SK-N-SH (cell line): ENCODE results near the gene ELK1. TPM values are rescaled to one million over a fixed set of nuclear protein-coding genes. Genes with fewer than 3 reads are reported as not detected.

Experiments
- CTCF ChIA-PET: fragments of 300-600, 350-600 bp; formaldehyde crosslinking; extraction: SDS; loops from one replicate; lab custom pipeline; 2021; lab: Yijun Ruan, JAX
- POLR2A ChIA-PET: fragments of 350-600 bp; sonication (Branson Sonifier 250); formaldehyde crosslinking; extraction: SDS; loops from one replicate; lab custom pipeline; 2020; ENCODE audit warnings: antibody characterized with exemption, inconsistent platforms; lab: Yijun Ruan, JAX
- DNase-seq: peaks from one replicate; pipeline ENCODE4 v3.0.0; 2012
- H2AFZ ChIP-seq: fragments of 200-600 bp; sonication (generic); 2 replicates; pipeline ENCODE4 v1.8.1; 2016; ENCODE audit warnings: antibody characterized with exemption, mild to moderate bottlenecking, low read depth
- H3F3A ChIP-seq: fragments of 200-600 bp; sonication (generic); replicated peaks from 2 replicates; pipeline ENCODE3; 2016; ENCODE audit warnings: antibody characterized with exemption, mild to moderate bottlenecking; ENCODE audit not compliant: insufficient read depth
- H3K27ac ChIP-seq, 2 experiments: fragments of 200-500 bp in 1 of 2; fragments of 200-600 bp in 1 of 2; sonication (Bioruptor generic) in 1 of 2; sonication (generic), shearing (Covaris generic) in 1 of 2; 2 replicates each; pipeline versions ENCODE4 v1.5.1 to v1.6.1; 2014 to 2016; ENCODE audit warnings: low read depth in 2 of 2, inconsistent platforms in 1 of 2, low read length in 1 of 2, mild to moderate bottlenecking in 1 of 2, mixed read lengths in 1 of 2
- H3K27me3 ChIP-seq: fragments of 200-600 bp; sonication (generic), shearing (Covaris generic); 2 replicates; pipeline ENCODE4 v1.6.1; 2016; ENCODE audit warnings: mixed run types; ENCODE audit not compliant: insufficient read depth
- H3K36me3 ChIP-seq, 2 experiments: fragments of 200-500 bp in 1 of 2; fragments of 200-600 bp in 1 of 2; sonication (Bioruptor generic) in 1 of 2; sonication (generic) in 1 of 2; replicated peaks in 1 of 2; 2 replicates each; pipeline versions ENCODE3 to v1.5.1; 2014 to 2016; ENCODE audit warnings: low read length in 1 of 2, mild to moderate bottlenecking in 1 of 2; ENCODE audit not compliant: insufficient read depth in 2 of 2, control insufficient read depth in 1 of 2
- H3K4me1 ChIP-seq, 2 experiments: fragments of 200-500 bp in 1 of 2; fragments of 200-600 bp in 1 of 2; sonication (Bioruptor generic) in 1 of 2; sonication (generic), shearing (Covaris generic) in 1 of 2; 2 replicates each; pipeline versions ENCODE4 v1.5.1 to v1.6.1; 2014 to 2016; ENCODE audit warnings: low read depth in 1 of 2, low read length in 1 of 2, mixed run types in 1 of 2; ENCODE audit not compliant: insufficient read depth in 2 of 2, control insufficient read depth in 1 of 2
- H3K4me2 ChIP-seq: fragments of 200-600 bp; sonication (generic), shearing (Covaris generic); 2 replicates; pipeline ENCODE4 v1.6.1; 2017; ENCODE audit warnings: mixed run types
- H3K4me3 ChIP-seq, 2 experiments: fragments of 200-500 bp in 1 of 2; fragments of 200-600 bp in 1 of 2; sonication (Bioruptor generic) in 1 of 2; sonication (generic), shearing (Covaris generic) in 1 of 2; 2 replicates each; pipeline versions ENCODE4 v1.5.1 to v1.8.1; 2014 to 2016; ENCODE audit warnings: low read depth in 2 of 2, inconsistent platforms in 1 of 2, low read length in 1 of 2, mild to moderate bottlenecking in 1 of 2, mixed read lengths in 1 of 2, moderate library complexity in 1 of 2
- H3K79me2 ChIP-seq: fragments of 200-600 bp; sonication (generic); 2 replicates; pipeline ENCODE4 v1.8.1; 2017; ENCODE audit warnings: mild to moderate bottlenecking; ENCODE audit not compliant: insufficient read depth
- H3K9ac ChIP-seq: fragments of 200-600 bp; sonication (generic); 2 replicates; pipeline ENCODE4 v1.6.1; 2017; ENCODE audit warnings: mixed run types
- H3K9me2 ChIP-seq: fragments of 200-600 bp; sonication (generic); 2 replicates; pipeline ENCODE4 v1.6.1; 2017; ENCODE audit warnings: mixed run types
- H3K9me3 ChIP-seq: fragments of 200-600 bp; sonication (generic); 2 replicates; pipeline ENCODE4 v1.6.1; 2017; ENCODE audit warnings: mixed run types, mild to moderate bottlenecking, moderate library complexity
- H4K20me1 ChIP-seq: fragments of 200-600 bp; sonication (generic); 2 replicates; pipeline ENCODE4 v1.6.1; 2017; ENCODE audit warnings: mild to moderate bottlenecking, mixed run types; ENCODE audit not compliant: insufficient read depth
- EP300 ChIP-seq, 2 experiments: IDR thresholded peaks; 2 replicates each; pipeline versions ENCODE4 v1.4.0 to v1.6.1; 2012; ENCODE audit warnings: borderline replicate concordance in 1 of 2, low read depth in 1 of 2, low read length in 1 of 2
- MAX ChIP-seq: IDR thresholded peaks from 2 replicates; pipeline ENCODE4 v1.4.0; 2012; ENCODE audit warnings: low read depth
- MXI1 ChIP-seq: IDR thresholded peaks from 2 replicates; pipeline ENCODE4 v1.6.1; 2012; ENCODE audit warnings: mild to moderate bottlenecking, low read depth, low read length, improper control_type of control experiment
- NFIC ChIP-seq: IDR thresholded peaks from 2 replicates; pipeline ENCODE4 v1.4.0; 2012; ENCODE audit warnings: borderline replicate concordance
- PBX3 ChIP-seq: IDR thresholded peaks from 2 replicates; pipeline ENCODE4; 2012
- POLR2AphosphoS5 ChIP-seq: IDR thresholded peaks from 2 replicates; pipeline ENCODE4 v1.6.1; 2012; ENCODE audit warnings: low read depth, low read length
- RAD21 ChIP-seq: IDR thresholded peaks from 2 replicates; pipeline ENCODE4 v1.6.1; 2012; ENCODE audit warnings: mild to moderate bottlenecking, low read length
- SIN3A ChIP-seq: IDR thresholded peaks from 2 replicates; pipeline ENCODE4 v1.6.1; 2012; ENCODE audit warnings: low read depth, mild to moderate bottlenecking, low read length, moderate library complexity, borderline replicate concordance
- TCF12 ChIP-seq: IDR thresholded peaks from 2 replicates; pipeline ENCODE4 v1.4.0; 2012
- TEAD4 ChIP-seq: IDR thresholded peaks from 2 replicates; pipeline ENCODE4 v1.4.0; 2012; ENCODE audit warnings: mild to moderate bottlenecking, borderline replicate concordance; ENCODE audit not compliant: insufficient read depth
- YY1 ChIP-seq: IDR thresholded peaks from 2 replicates; pipeline ENCODE4 v1.4.0; 2012; ENCODE audit warnings: low read depth, mild to moderate bottlenecking
- WGBS: methylation state at CpG from one replicate; pipeline ENCODE4 v1.1.6; 2017; ENCODE audit warnings: low lambda C conversion rate; 5-methylcytosine and 5-hydroxymethylcytosine counted together
- polyA plus RNA-seq, 3 experiments: library from polyadenylated mRNA; depleted of rRNA; stranded (reverse); fragments of >200 nt; gene quantifications; 2 replicates each; pipeline ENCODE4 v1.2.3, GENCODE V29; 2012
- TF ChIP-seq, protein P1 (sequence below): fragments of 150-350 bp; IDR thresholded peaks from 2 replicates; pipeline ENCODE4 v1.6.1; 2017; ENCODE audit warnings: antibody characterized with exemption, low read length, low read depth, borderline replicate concordance
- TF ChIP-seq, protein P2 (sequence below): IDR thresholded peaks from 2 replicates; pipeline ENCODE4 v1.4.0; 2012; ENCODE audit warnings: low read depth, borderline replicate concordance
- TF ChIP-seq, protein P3 (sequence below): IDR thresholded peaks from 2 replicates; pipeline ENCODE4 v1.4.0; 2012; ENCODE audit warnings: low read depth, borderline replicate concordance
- TF ChIP-seq, protein P4 (sequence below): fragments of 200-600 bp; sonication (generic); IDR thresholded peaks from 2 replicates; pipeline ENCODE4 v1.6.1; 2017; ENCODE audit warnings: antibody characterized with exemption, mild to moderate bottlenecking, moderate library complexity
- TF ChIP-seq, protein P5 (sequence below): IDR thresholded peaks from 2 replicates; pipeline ENCODE4 v1.6.1; 2012; ENCODE audit warnings: mild to moderate bottlenecking, low read depth, low read length, moderate library complexity

Gene ELK1
- polyA plus RNA-seq, 1 of the 3 experiments (the other 2 are of a cell fraction) = 14.6 TPM

DNA sequence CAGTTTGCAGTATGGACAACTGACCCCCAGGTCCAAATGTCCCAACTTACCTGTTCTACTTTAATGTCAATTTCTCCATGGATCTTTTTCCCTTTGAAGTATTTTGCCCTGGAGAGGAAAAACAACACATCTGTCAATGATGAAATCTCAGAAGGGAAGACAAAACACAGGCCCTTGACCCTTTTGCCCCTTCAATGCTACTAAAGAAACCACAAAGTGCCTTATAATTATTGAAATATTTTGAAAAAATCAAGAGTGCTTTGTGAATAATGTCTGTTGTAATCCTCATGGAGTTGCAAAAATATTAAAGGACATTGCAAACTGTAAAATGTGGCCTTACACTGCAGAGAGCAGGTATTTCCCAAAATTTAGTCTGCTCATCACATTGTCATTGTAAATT is 43.3 kb downstream of the ELK1 start:
- POLR2A ChIA-PET = no interaction called here
- no peaks in the 10 kb centered on the region for H3F3A ChIP-seq
- H3K27ac ChIP-seq = no peak overlapping the region
- no peaks in the 10 kb centered on the region for H3K79me2 ChIP-seq
- no peak for DNase-seq
- no peak overlapping the region for H3K9ac ChIP-seq
- no peaks in the 10 kb centered on the region for H3K9me2 ChIP-seq
- H3K4me1 ChIP-seq = no peaks in the 10 kb centered on the region
- H3K4me2 ChIP-seq = no peak overlapping the region
- H2AFZ ChIP-seq = no peak overlapping the region
- H4K20me1 ChIP-seq = no peaks in the 10 kb centered on the region
- H3K36me3 ChIP-seq = no peaks in the 10 kb centered on the region
- CTCF ChIA-PET = no interaction called here
- no peak overlapping the region for H3K4me3 ChIP-seq
- TF ChIP-seq PBX3 (peak; percentile 39; the same call in 1 of the 2 replicates), NFIC (no peak), TCF12 (peak; percentile 76)
- no peaks in the 10 kb centered on the region for H3K9me3 ChIP-seq
- no peaks in the 10 kb centered on the region; the same call in 1 of the 2 replicates for H3K27me3 ChIP-seq

DNA sequence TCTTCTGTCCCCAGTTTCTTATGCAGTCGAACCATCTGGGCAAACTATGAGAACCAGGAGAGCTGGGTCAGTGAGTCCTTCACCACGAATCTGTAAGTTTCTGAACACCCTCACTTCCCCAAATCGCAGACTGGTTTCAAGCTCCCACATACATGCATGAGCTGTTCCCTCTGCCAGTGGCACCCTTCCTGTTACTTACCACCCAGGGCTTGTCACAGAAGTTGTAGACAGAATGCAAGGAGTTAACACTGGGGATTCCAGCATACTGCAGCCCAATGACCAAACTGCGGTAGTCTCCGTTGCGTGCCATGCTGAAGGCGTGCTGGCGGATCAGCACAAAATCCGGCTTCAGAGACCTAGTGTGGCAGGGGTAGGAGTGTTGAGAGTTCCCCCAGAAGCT is 45.3 kb downstream of the ELK1 start:
- no peaks in the 10 kb centered on the region for H3K9me2 ChIP-seq
- no peak overlapping the region for H3K4me3 ChIP-seq
- H3K27ac ChIP-seq = no peak overlapping the region
- no peaks in the 10 kb centered on the region for H3K9me3 ChIP-seq
- no peaks in the 10 kb centered on the region for H3F3A ChIP-seq
- H3K4me2 ChIP-seq = no peak overlapping the region
- H3K9ac ChIP-seq = no peak overlapping the region
- H3K79me2 ChIP-seq = no peaks in the 10 kb centered on the region
- no peak for DNase-seq
- H2AFZ ChIP-seq = no peak overlapping the region
- no peaks in the 10 kb centered on the region for H4K20me1 ChIP-seq
- POLR2A ChIA-PET = no interaction called here
- 44% methylated on average over 9 of the region's 9 CpGs for WGBS
- H3K27me3 ChIP-seq = no peaks in the 10 kb centered on the region; the same call in 1 of the 2 replicates
- H3K4me1 ChIP-seq = no peaks in the 10 kb centered on the region
- CTCF ChIA-PET = no interaction called here
- no peaks in the 10 kb centered on the region for H3K36me3 ChIP-seq
- TF ChIP-seq NFIC (no peak), YY1 (no peak), RAD21 (no peak), POLR2AphosphoS5 (no peak), SIN3A (no peak), MAX (no peak), TEAD4 (no peak), MXI1 (no peak), EP300 (IDR thresholded peaks at IDR 0.05; ENCODE audit: borderline replicate concordance in 1 of 2, low read depth in 1 of 2, low read length in 1 of 2) (no peak)
- TF ChIP-seq, protein P1, sequence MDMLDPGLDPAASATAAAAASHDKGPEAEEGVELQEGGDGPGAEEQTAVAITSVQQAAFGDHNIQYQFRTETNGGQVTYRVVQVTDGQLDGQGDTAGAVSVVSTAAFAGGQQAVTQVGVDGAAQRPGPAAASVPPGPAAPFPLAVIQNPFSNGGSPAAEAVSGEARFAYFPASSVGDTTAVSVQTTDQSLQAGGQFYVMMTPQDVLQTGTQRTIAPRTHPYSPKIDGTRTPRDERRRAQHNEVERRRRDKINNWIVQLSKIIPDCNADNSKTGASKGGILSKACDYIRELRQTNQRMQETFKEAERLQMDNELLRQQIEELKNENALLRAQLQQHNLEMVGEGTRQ = no peak
- TF ChIP-seq, protein P2, sequence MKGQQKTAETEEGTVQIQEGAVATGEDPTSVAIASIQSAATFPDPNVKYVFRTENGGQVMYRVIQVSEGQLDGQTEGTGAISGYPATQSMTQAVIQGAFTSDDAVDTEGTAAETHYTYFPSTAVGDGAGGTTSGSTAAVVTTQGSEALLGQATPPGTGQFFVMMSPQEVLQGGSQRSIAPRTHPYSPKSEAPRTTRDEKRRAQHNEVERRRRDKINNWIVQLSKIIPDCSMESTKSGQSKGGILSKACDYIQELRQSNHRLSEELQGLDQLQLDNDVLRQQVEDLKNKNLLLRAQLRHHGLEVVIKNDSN = no peak
- TF ChIP-seq, protein P3, sequence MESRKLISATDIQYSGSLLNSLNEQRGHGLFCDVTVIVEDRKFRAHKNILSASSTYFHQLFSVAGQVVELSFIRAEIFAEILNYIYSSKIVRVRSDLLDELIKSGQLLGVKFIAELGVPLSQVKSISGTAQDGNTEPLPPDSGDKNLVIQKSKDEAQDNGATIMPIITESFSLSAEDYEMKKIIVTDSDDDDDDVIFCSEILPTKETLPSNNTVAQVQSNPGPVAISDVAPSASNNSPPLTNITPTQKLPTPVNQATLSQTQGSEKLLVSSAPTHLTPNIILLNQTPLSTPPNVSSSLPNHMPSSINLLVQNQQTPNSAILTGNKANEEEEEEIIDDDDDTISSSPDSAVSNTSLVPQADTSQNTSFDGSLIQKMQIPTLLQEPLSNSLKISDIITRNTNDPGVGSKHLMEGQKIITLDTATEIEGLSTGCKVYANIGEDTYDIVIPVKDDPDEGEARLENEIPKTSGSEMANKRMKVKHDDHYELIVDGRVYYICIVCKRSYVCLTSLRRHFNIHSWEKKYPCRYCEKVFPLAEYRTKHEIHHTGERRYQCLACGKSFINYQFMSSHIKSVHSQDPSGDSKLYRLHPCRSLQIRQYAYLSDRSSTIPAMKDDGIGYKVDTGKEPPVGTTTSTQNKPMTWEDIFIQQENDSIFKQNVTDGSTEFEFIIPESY = no peak
- TF ChIP-seq, protein P4, sequence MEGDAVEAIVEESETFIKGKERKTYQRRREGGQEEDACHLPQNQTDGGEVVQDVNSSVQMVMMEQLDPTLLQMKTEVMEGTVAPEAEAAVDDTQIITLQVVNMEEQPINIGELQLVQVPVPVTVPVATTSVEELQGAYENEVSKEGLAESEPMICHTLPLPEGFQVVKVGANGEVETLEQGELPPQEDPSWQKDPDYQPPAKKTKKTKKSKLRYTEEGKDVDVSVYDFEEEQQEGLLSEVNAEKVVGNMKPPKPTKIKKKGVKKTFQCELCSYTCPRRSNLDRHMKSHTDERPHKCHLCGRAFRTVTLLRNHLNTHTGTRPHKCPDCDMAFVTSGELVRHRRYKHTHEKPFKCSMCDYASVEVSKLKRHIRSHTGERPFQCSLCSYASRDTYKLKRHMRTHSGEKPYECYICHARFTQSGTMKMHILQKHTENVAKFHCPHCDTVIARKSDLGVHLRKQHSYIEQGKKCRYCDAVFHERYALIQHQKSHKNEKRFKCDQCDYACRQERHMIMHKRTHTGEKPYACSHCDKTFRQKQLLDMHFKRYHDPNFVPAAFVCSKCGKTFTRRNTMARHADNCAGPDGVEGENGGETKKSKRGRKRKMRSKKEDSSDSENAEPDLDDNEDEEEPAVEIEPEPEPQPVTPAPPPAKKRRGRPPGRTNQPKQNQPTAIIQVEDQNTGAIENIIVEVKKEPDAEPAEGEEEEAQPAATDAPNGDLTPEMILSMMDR = no peak
- TF ChIP-seq, protein P5, sequence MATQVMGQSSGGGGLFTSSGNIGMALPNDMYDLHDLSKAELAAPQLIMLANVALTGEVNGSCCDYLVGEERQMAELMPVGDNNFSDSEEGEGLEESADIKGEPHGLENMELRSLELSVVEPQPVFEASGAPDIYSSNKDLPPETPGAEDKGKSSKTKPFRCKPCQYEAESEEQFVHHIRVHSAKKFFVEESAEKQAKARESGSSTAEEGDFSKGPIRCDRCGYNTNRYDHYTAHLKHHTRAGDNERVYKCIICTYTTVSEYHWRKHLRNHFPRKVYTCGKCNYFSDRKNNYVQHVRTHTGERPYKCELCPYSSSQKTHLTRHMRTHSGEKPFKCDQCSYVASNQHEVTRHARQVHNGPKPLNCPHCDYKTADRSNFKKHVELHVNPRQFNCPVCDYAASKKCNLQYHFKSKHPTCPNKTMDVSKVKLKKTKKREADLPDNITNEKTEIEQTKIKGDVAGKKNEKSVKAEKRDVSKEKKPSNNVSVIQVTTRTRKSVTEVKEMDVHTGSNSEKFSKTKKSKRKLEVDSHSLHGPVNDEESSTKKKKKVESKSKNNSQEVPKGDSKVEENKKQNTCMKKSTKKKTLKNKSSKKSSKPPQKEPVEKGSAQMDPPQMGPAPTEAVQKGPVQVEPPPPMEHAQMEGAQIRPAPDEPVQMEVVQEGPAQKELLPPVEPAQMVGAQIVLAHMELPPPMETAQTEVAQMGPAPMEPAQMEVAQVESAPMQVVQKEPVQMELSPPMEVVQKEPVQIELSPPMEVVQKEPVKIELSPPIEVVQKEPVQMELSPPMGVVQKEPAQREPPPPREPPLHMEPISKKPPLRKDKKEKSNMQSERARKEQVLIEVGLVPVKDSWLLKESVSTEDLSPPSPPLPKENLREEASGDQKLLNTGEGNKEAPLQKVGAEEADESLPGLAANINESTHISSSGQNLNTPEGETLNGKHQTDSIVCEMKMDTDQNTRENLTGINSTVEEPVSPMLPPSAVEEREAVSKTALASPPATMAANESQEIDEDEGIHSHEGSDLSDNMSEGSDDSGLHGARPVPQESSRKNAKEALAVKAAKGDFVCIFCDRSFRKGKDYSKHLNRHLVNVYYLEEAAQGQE = no peak
